ENCODE data around the gene PLXDC2. TPM values are rescaled to one million over a fixed set of nuclear protein-coding genes. Genes with fewer than 3 reads are reported as not detected.

PLXDC2 gene
- total and polyA plus RNA-seq, 2 donors (not counting 1 experiment from before 2014, with no cell fraction given), result 0.07 TPM

GRCh38 chr10:20254078-20254477 lies 437.8 kb downstream of the PLXDC2 start:
- Mint-ChIP-seq H3K27me3 (no peaks in the 10 kb centered on the region), H3K4me3 (no peak overlapping the region), H3K9me3 (ENCODE audit: insufficient read depth) (no peaks in the 10 kb centered on the region), H3K27ac (no peak overlapping the region), H3K4me1 (no peaks in the 10 kb centered on the region)
- H3K9me3 ChIP-seq (ENCODE audit: control extremely low read depth in 1 of 3, control insufficient read depth in 2 of 3, insufficient read depth in 1 of 3, low read length in 2 of 3), result no peaks in the 10 kb centered on the region
- no peaks in the 10 kb centered on the region for H4K20me1 ChIP-seq (ENCODE audit: control insufficient read depth, insufficient read depth, low read length, poor library complexity, severe bottlenecking)
- H3K36me3 ChIP-seq (replicated peaks in 1 of 2; ENCODE audit: control extremely low read depth in 1 of 2, control insufficient read depth in 1 of 2, extremely low read depth in 1 of 2, insufficient read depth in 2 of 2, low read length in 1 of 2), result no peaks in the 10 kb centered on the region
- no peak overlapping the region for H3K27ac ChIP-seq (ENCODE audit: low read length in 2 of 2)
- ChIA-PET POLR2A (no interaction called here), CTCF (no interaction called here)
- H3K79me2 ChIP-seq (ENCODE audit: control insufficient read depth, insufficient read depth, low read length), result no peaks in the 10 kb centered on the region
- 83% methylated on average over 1 of the region's 3 CpGs for WGBS (ENCODE audit: insufficient coverage)
- no peak overlapping the region for H3K9ac ChIP-seq (ENCODE audit: low read length)
- DNase-seq, result no peak
- H3K4me3 ChIP-seq (ENCODE audit: control extremely low read depth in 1 of 5, extremely low read depth in 1 of 5, insufficient read depth in 1 of 5, low read depth in 2 of 5, low read length in 4 of 5), result no peak overlapping the region
- H3K27me3 ChIP-seq (replicated peaks in 1 of 4; ENCODE audit: control extremely low read depth in 1 of 4, control insufficient read depth in 3 of 4, insufficient read depth in 4 of 4, low read length in 3 of 4), result no peaks in the 10 kb centered on the region
- TF ChIP-seq EZH2 (IDR thresholded peaks at IDR 0.05; ENCODE audit: borderline replicate concordance, insufficient read depth, low read depth, low read length, poor library complexity, severe bottlenecking) (no peak), CTCF (IDR thresholded peaks at IDR 0.05) (no peak)
- no peak overlapping the region for H2AFZ ChIP-seq (ENCODE audit: insufficient read depth, low read depth, low read length, poor library complexity, severe bottlenecking)
- no peak for ATAC-seq (ENCODE audit: low read depth)
- intact Hi-C loops (cut with micrococcal nuclease), result no loop called here
- H3K4me2 ChIP-seq (replicated peaks; ENCODE audit: low read depth, low read length, poor library complexity, severe bottlenecking), result no peak overlapping the region
- no peaks in the 10 kb centered on the region for H3K4me1 ChIP-seq (ENCODE audit: control insufficient read depth in 2 of 2, insufficient read depth in 2 of 2, low read length in 2 of 2)

GRCh38 chr10:20254497-20254896 lies 438.3 kb downstream of the PLXDC2 start:
- Mint-ChIP-seq H3K27ac (no peak overlapping the region), H3K9me3 (ENCODE audit: insufficient read depth) (no peaks in the 10 kb centered on the region), H3K4me1 (no peaks in the 10 kb centered on the region), H3K27me3 (no peaks in the 10 kb centered on the region), H3K4me3 (no peak overlapping the region)
- intact Hi-C loops (cut with micrococcal nuclease), result no loop called here
- Histone ChIP-seq H3K4me1 (ENCODE audit: control insufficient read depth in 2 of 2, insufficient read depth in 2 of 2, low read length in 2 of 2) (no peaks in the 10 kb centered on the region), H3K27ac (ENCODE audit: low read length in 2 of 2) (no peak overlapping the region), H3K36me3 (replicated peaks in 1 of 2; ENCODE audit: control extremely low read depth in 1 of 2, control insufficient read depth in 1 of 2, extremely low read depth in 1 of 2, insufficient read depth in 2 of 2, low read length in 1 of 2) (no peaks in the 10 kb centered on the region), H3K4me3 (ENCODE audit: control extremely low read depth in 1 of 5, extremely low read depth in 1 of 5, insufficient read depth in 1 of 5, low read depth in 2 of 5, low read length in 4 of 5) (no peak overlapping the region), H3K79me2 (ENCODE audit: control insufficient read depth, insufficient read depth, low read length) (no peaks in the 10 kb centered on the region), H3K9me3 (ENCODE audit: control extremely low read depth in 1 of 3, control insufficient read depth in 2 of 3, insufficient read depth in 1 of 3, low read length in 2 of 3) (no peaks in the 10 kb centered on the region), H4K20me1 (ENCODE audit: control insufficient read depth, insufficient read depth, low read length, poor library complexity, severe bottlenecking) (no peaks in the 10 kb centered on the region), H3K27me3 (replicated peaks in 1 of 4; ENCODE audit: control extremely low read depth in 1 of 4, control insufficient read depth in 3 of 4, insufficient read depth in 4 of 4, low read length in 3 of 4) (no peaks in the 10 kb centered on the region), H2AFZ (ENCODE audit: insufficient read depth, low read depth, low read length, poor library complexity, severe bottlenecking) (no peak overlapping the region), H3K9ac (ENCODE audit: low read length) (no peak overlapping the region), H3K4me2 (replicated peaks; ENCODE audit: low read depth, low read length, poor library complexity, severe bottlenecking) (no peak overlapping the region)
- CTCF ChIA-PET, result no interaction called here
- DNase-seq (no peak), ATAC-seq (ENCODE audit: low read depth) (no peak)
- no CpG with 5 or more reads among the region's 1 CpG for WGBS (ENCODE audit: insufficient coverage)
- POLR2A ChIA-PET, result no interaction called here
- TF ChIP-seq EZH2 (IDR thresholded peaks at IDR 0.05; ENCODE audit: borderline replicate concordance, insufficient read depth, low read depth, low read length, poor library complexity, severe bottlenecking) (no peak), CTCF (IDR thresholded peaks at IDR 0.05) (no peak)

Data from B cell (primary cell).